ENCODE results near the gene SLC8A1. TPM values are rescaled to one million over a fixed set of nuclear protein-coding genes. Genes with fewer than 3 reads are reported as not detected.

Gene SLC8A1
- total and polyA plus RNA-seq, 2 of the 13 experiments (the other 11 are each of a cell fraction or from before 2014, with no cell fraction given): not detected

DNA sequence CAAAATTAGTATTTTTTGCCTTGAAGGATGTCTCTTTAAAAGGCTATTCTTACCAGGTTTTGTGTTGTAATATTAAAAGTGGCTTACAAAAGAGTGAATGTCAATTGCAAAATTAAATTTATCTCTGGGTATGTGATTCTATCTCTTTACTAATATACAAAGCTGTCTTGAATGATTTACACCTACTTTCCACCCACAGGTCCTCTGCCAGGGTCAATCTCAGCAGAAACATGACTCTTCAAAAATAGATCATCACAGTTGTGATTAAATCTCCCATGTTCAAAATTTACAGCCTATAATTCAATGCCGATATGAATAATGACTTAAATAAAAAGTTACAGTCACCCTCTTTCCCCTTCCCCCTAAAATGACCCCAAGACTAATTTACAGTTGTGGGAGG is 78.8 kb downstream of the SLC8A1 start (continued):
- TF ChIP-seq, protein P1, sequence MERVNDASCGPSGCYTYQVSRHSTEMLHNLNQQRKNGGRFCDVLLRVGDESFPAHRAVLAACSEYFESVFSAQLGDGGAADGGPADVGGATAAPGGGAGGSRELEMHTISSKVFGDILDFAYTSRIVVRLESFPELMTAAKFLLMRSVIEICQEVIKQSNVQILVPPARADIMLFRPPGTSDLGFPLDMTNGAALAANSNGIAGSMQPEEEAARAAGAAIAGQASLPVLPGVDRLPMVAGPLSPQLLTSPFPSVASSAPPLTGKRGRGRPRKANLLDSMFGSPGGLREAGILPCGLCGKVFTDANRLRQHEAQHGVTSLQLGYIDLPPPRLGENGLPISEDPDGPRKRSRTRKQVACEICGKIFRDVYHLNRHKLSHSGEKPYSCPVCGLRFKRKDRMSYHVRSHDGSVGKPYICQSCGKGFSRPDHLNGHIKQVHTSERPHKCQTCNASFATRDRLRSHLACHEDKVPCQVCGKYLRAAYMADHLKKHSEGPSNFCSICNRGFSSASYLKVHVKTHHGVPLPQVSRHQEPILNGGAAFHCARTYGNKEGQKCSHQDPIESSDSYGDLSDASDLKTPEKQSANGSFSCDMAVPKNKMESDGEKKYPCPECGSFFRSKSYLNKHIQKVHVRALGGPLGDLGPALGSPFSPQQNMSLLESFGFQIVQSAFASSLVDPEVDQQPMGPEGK (CRISPR knock-in tag; IDR thresholded peaks at IDR 0.05): no peak
- no peak for TF ChIP-seq ZNF30 (CRISPR knock-in tag; IDR thresholded peaks at IDR 0.05)
- TF ChIP-seq MTF2 (CRISPR knock-in tag; IDR thresholded peaks at IDR 0.05; ENCODE audit: borderline replicate concordance): no peak
- no peak for TF ChIP-seq AGO2 (optimal IDR thresholded peaks at IDR 0.05; ENCODE audit: low read depth, low read length)
- TF ChIP-seq, protein P2, sequence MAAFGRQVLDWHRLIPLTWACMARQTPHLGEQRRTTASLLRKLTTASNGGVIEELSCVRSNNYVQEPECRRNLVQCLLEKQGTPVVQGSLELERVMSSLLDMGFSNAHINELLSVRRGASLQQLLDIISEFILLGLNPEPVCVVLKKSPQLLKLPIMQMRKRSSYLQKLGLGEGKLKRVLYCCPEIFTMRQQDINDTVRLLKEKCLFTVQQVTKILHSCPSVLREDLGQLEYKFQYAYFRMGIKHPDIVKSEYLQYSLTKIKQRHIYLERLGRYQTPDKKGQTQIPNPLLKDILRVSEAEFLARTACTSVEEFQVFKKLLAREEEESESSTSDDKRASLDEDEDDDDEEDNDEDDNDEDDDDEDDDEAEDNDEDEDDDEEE (CRISPR knock-in tag; IDR thresholded peaks at IDR 0.05): no peak
- TF ChIP-seq, protein P3, sequence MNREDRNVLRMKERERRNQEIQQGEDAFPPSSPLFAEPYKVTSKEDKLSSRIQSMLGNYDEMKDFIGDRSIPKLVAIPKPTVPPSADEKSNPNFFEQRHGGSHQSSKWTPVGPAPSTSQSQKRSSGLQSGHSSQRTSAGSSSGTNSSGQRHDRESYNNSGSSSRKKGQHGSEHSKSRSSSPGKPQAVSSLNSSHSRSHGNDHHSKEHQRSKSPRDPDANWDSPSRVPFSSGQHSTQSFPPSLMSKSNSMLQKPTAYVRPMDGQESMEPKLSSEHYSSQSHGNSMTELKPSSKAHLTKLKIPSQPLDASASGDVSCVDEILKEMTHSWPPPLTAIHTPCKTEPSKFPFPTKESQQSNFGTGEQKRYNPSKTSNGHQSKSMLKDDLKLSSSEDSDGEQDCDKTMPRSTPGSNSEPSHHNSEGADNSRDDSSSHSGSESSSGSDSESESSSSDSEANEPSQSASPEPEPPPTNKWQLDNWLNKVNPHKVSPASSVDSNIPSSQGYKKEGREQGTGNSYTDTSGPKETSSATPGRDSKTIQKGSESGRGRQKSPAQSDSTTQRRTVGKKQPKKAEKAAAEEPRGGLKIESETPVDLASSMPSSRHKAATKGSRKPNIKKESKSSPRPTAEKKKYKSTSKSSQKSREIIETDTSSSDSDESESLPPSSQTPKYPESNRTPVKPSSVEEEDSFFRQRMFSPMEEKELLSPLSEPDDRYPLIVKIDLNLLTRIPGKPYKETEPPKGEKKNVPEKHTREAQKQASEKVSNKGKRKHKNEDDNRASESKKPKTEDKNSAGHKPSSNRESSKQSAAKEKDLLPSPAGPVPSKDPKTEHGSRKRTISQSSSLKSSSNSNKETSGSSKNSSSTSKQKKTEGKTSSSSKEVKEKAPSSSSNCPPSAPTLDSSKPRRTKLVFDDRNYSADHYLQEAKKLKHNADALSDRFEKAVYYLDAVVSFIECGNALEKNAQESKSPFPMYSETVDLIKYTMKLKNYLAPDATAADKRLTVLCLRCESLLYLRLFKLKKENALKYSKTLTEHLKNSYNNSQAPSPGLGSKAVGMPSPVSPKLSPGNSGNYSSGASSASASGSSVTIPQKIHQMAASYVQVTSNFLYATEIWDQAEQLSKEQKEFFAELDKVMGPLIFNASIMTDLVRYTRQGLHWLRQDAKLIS (CRISPR knock-in tag; IDR thresholded peaks at IDR 0.05): no peak
- no peak for TF ChIP-seq NCOA1 (CRISPR knock-in tag; IDR thresholded peaks at IDR 0.05)
